Esophagus squamous epithelium (tissue), 4 donors: Measurements from ENCODE around the gene NDRG2.

Experiments
- CTCF ChIP-seq, 6 experiments: fragments of 450-650 bp in 4 of 6; fragments of 200-600 bp in 2 of 6; sonication (generic) in 2 of 6; IDR thresholded peaks; one replicate each; pipeline ENCODE4 v1.5.1; 2016 to 2019; ENCODE audit warnings: antibody characterized with exemption in 6 of 6, mild to moderate bottlenecking in 4 of 6, moderate library complexity in 4 of 6
- POLR2A ChIP-seq, 4 donors: fragments of 450-650 bp; IDR thresholded peaks; one replicate each; pipeline ENCODE4 v1.6.1; 2017; ENCODE audit warnings: antibody characterized with exemption in 4 of 4, mild to moderate bottlenecking in 4 of 4, moderate library complexity in 3 of 4

DNA sequence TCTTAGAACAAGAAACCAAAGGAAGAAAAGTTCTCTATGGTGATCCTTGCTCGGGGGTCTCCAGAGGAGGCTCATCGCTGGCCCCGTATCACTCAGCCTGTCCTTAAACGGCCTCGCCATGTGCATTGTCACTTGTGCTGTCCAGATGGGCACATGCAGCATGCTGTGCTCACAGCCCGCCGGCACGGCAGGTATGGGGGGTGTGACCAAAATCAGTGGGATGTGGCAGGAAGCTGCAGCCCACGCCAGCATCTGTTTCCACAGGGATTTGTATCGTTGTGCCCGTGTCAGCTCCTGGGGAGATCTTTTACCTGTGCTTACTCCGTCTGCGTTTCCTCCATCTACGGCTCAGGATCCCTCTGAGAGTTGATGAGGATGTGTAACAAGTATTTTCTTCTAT, 28.3 kb downstream of the NDRG2 start:
- TF ChIP-seq CTCF (IDR thresholded peaks at IDR 0.05) (no peak), POLR2A (IDR thresholded peaks at IDR 0.05) (no peak)
